Measurements from ENCODE around the gene RABGAP1L. TPM values are rescaled to one million over a fixed set of nuclear protein-coding genes. Genes with fewer than 3 reads are reported as not detected.
"Not testable (repeated sequence)": the region's sequence is repeated elsewhere in the genome, so short reads cannot be mapped to it uniquely, and the experiment has no call there.

The RABGAP1L gene
- total RNA-seq, 1 donor from 2014 or later: 48.5 TPM

DNA sequence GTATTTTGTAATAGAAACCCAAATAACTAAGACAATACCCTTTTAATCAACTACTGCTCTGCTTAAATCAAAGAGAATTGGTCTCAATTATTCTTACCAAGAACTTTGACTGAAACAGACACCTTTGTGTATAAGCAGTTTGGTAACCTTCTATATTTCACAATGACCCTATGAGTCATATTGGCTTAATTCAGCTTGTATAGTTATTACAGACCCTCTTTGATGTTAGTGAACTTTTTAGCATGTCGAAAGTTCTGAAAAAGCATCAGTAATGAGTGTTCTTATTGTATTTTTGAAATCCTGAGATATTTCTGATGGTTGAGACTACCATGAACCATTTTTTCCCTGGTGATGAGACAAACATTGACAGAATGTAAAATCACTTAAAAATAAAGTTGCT lies 43.3 kb upstream of the RABGAP1L start:
- Mint-ChIP-seq H3K27me3 (ENCODE audit: low read depth) (peaks cover 8% of the 10 kb centered on the region), H3K36me3 (no peaks in the 10 kb centered on the region), H3K4me3 (no peak overlapping the region), H3K27ac (no peak overlapping the region), H3K9me3 (peaks cover 4% of the 10 kb centered on the region), H3K4me1 (peaks cover 10% of the 10 kb centered on the region)
- no peak for DNase-seq (ENCODE audit: low spot score in 2 of 2, unreplicated experiment in 2 of 2)
- no peak for TF ChIP-seq CTCF (IDR thresholded peaks at IDR 0.05; ENCODE audit: unreplicated experiment)

- Mint-ChIP-seq H3K9me3 (peaks cover 9% of the 10 kb centered on the region), H3K36me3 (no peaks in the 10 kb centered on the region)
Measured at GRCh38 chr1:174118751-174119150, 40.6 kb upstream of the RABGAP1L start.

GRCh38 chr1:174122318-174122717 lies 37.0 kb upstream of the RABGAP1L start:
- H3K36me3 Mint-ChIP-seq; DNase-seq (ENCODE audit: low spot score in 2 of 2, unreplicated experiment in 2 of 2); H3K4me3 Mint-ChIP-seq; H3K27ac Mint-ChIP-seq; H3K4me1 Mint-ChIP-seq: not testable (repeated sequence)
- Mint-ChIP-seq H3K9me3 (peaks cover 32% of the 10 kb centered on the region), H3K27me3 (ENCODE audit: low read depth) (peaks cover 11% of the 10 kb centered on the region)

More at GRCh38 chr1:174118751-174119150, 40.6 kb upstream of the RABGAP1L start:
- no peak for TF ChIP-seq CTCF (IDR thresholded peaks at IDR 0.05; ENCODE audit: unreplicated experiment)
- Mint-ChIP-seq H3K27ac (no peak overlapping the region), H3K4me3 (no peak overlapping the region), H3K27me3 (ENCODE audit: low read depth) (peaks cover 11% of the 10 kb centered on the region), H3K4me1 (peaks cover 2% of the 10 kb centered on the region)
- DNase-seq (ENCODE audit: low spot score in 2 of 2, unreplicated experiment in 2 of 2): no peak

- no peak overlapping the region for H3K4me3 Mint-ChIP-seq
- peaks cover 33% of the 10 kb centered on the region for H3K9me3 Mint-ChIP-seq
- TF ChIP-seq CTCF (IDR thresholded peaks at IDR 0.05; ENCODE audit: unreplicated experiment): no peak
- H3K27me3 Mint-ChIP-seq (ENCODE audit: low read depth): peaks cover 17% of the 10 kb centered on the region
- DNase-seq (ENCODE audit: low spot score in 2 of 2, unreplicated experiment in 2 of 2): no peak
- H3K4me1 Mint-ChIP-seq: no peaks in the 10 kb centered on the region
- H3K27ac Mint-ChIP-seq: no peak overlapping the region
- peaks cover 2% of the 10 kb centered on the region for H3K36me3 Mint-ChIP-seq
Measured at GRCh38 chr1:174123843-174124242, 35.5 kb upstream of the RABGAP1L start.

- H3K9me3 Mint-ChIP-seq: peaks cover 50% of the 10 kb centered on the region
- H3K4me1 Mint-ChIP-seq: not testable (repeated sequence)
Measured at GRCh38 chr1:174127176-174127575, 32.1 kb upstream of the RABGAP1L start.

GRCh38 chr1:174131032-174131638 lies 28.2 kb upstream of the RABGAP1L start:
- no peak for TF ChIP-seq CTCF (IDR thresholded peaks at IDR 0.05; ENCODE audit: unreplicated experiment)
- H3K27me3 Mint-ChIP-seq (ENCODE audit: low read depth): peaks cover 9% of the 10 kb centered on the region
- H3K36me3 Mint-ChIP-seq: no peaks in the 10 kb centered on the region
- H3K4me1 Mint-ChIP-seq: no peaks in the 10 kb centered on the region
- no peak for DNase-seq (ENCODE audit: low spot score in 2 of 2, unreplicated experiment in 2 of 2)
- no peak overlapping the region for H3K27ac Mint-ChIP-seq
- peaks cover 34% of the 10 kb centered on the region for H3K9me3 Mint-ChIP-seq
- H3K4me3 Mint-ChIP-seq: no peak overlapping the region

More at GRCh38 chr1:174127176-174127575, 32.1 kb upstream of the RABGAP1L start:
- not testable (repeated sequence) for H3K4me3 Mint-ChIP-seq; H3K27me3 Mint-ChIP-seq (ENCODE audit: low read depth); H3K36me3 Mint-ChIP-seq; DNase-seq (ENCODE audit: low spot score in 2 of 2, unreplicated experiment in 2 of 2); H3K27ac Mint-ChIP-seq
